ENCODE results near the gene GPC3.

Gene GPC3

DNA sequence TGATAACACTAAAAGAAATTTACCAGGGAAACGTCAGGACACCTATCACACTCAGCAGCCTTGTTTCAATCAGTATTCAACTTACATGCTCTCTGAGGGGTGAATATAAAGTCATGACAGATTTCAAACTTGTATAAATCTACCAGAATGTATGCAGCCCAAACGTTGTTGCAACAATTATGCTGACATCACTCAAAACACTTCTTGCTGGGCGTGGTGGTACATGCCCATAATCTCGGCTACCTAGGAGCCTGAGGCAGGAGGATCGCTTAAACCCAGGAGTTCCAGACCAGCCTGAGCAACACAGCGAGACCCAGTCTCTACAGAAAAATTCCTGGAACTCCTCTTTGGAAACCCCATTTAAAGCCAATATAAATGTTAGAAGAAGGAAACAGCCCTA, 303.5 kb downstream of the GPC3 start:
- H3K27me3 ChIP-seq (ENCODE audit: insufficient read depth, low read length, poor library complexity), result no peaks in the 10 kb centered on the region
- no peak overlapping the region for H3K4me3 ChIP-seq (ENCODE audit: low read length)
- H2AK5ac ChIP-seq (ENCODE audit: low read length), result no peak overlapping the region
- no peak for DNase-seq
- no peak overlapping the region for H3K27ac ChIP-seq (ENCODE audit: low read depth, low read length)
- H3K4me2 ChIP-seq (ENCODE audit: low read length), result no peak overlapping the region
- no peak overlapping the region for H3K4ac ChIP-seq (ENCODE audit: low read depth, low read length)
- WGBS (ENCODE audit: extremely low coverage, insufficient coverage, low lambda C conversion rate), result no CpG with 5 or more reads among the region's 6 CpGs
- H3K18ac ChIP-seq (ENCODE audit: low read length), result no peak overlapping the region
- H2BK120ac ChIP-seq (ENCODE audit: low read depth, low read length), result no peak overlapping the region
- no peaks in the 10 kb centered on the region for H3K79me1 ChIP-seq (ENCODE audit: low read length)
- no peak overlapping the region for H2BK5ac ChIP-seq (ENCODE audit: low read length)
- H3K79me2 ChIP-seq (ENCODE audit: control insufficient read depth, insufficient read depth, low read length), result no peaks in the 10 kb centered on the region
- H3K36me3 ChIP-seq (ENCODE audit: control insufficient read depth, insufficient read depth, low read length), result no peaks in the 10 kb centered on the region
- no peak overlapping the region for H3K9ac ChIP-seq (ENCODE audit: low read length)
- no peak overlapping the region for H3K23ac ChIP-seq (ENCODE audit: low read length)
- H3K4me1 ChIP-seq (ENCODE audit: control insufficient read depth, low read depth, low read length), result no peaks in the 10 kb centered on the region
- H3K56ac ChIP-seq (ENCODE audit: low read length), result no peak overlapping the region
- H2BK15ac ChIP-seq (replicated peaks; ENCODE audit: low read depth), result no peak overlapping the region
- H4K5ac ChIP-seq (ENCODE audit: low read length), result no peak overlapping the region
- H4K8ac ChIP-seq (ENCODE audit: low read depth, low read length), result no peak overlapping the region

- Histone ChIP-seq H3K18ac (ENCODE audit: low read length) (no peak overlapping the region), H3K79me2 (ENCODE audit: control insufficient read depth, insufficient read depth, low read length) (no peaks in the 10 kb centered on the region), H2AK5ac (ENCODE audit: low read length) (no peak overlapping the region), H2BK15ac (replicated peaks; ENCODE audit: low read depth) (no peak overlapping the region), H2BK120ac (ENCODE audit: low read depth, low read length) (no peak overlapping the region), H3K4me3 (ENCODE audit: low read length) (no peak overlapping the region), H3K23ac (ENCODE audit: low read length) (no peak overlapping the region), H3K79me1 (ENCODE audit: low read length) (no peaks in the 10 kb centered on the region), H3K4me1 (ENCODE audit: control insufficient read depth, low read depth, low read length) (no peaks in the 10 kb centered on the region), H3K4me2 (ENCODE audit: low read length) (no peak overlapping the region), H2BK5ac (ENCODE audit: low read length) (no peak overlapping the region), H4K8ac (ENCODE audit: low read depth, low read length) (no peak overlapping the region), H3K36me3 (ENCODE audit: control insufficient read depth, insufficient read depth, low read length) (no peaks in the 10 kb centered on the region), H3K27ac (ENCODE audit: low read depth, low read length) (no peak overlapping the region), H3K27me3 (ENCODE audit: insufficient read depth, low read length, poor library complexity) (no peaks in the 10 kb centered on the region), H3K56ac (ENCODE audit: low read length) (no peak overlapping the region), H3K9ac (ENCODE audit: low read length) (no peak overlapping the region), H4K5ac (ENCODE audit: low read length) (no peak overlapping the region), H3K4ac (ENCODE audit: low read depth, low read length) (no peak overlapping the region)
- DNase-seq, result no peak
- WGBS (ENCODE audit: extremely low coverage, insufficient coverage, low lambda C conversion rate), result no CpG with 5 or more reads among the region's 3 CpGs
These were observed 304.0 kb downstream of the GPC3 start for GRCh38 chrX:133681421-133681820.

DNA sequence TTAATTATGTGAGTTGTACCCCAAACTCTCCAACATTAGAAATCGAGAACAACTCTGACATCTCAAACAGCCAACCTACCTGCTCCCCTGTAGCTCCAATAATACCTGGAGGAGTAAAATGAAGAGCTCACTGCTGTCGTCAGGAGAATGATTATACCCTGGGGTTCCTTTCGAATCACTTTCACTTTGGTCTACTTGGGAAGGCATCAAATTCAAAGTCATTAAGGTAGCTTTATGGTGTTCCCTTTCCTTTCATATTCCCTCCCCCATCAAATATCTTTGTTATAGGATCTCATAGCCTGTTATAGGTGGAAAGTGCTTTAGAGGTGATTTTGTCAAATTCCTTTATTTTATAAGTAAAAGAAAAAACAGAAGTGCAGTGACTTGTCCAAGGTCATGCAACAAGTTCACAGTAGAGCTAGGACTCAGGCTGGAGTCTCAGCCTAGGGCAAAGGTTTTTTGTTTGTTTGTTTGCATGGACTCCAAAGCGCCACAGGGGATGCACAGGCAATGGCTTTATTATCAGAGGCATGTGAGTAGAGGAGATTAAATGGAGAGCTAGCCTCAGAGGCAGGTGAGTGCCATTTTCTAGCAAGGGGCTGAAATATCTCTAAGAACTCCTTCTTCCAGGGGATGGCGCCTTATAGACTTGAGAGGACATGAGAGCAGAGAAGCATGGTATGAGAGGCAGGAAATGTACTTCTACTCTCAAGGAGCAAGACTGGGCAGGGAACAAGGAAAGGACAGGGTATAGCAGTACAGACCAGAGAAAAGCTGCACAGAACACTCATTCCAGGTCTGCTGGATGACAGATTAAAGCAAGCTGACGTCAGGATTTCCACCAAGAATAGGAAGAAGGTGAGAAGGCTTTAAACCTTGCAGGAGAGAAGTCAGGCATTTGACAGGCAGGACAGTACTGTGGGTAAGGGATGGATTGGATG, 308.0 kb downstream of the GPC3 start:
- no CpG with 5 or more reads among the region's 6 CpGs for WGBS (ENCODE audit: extremely low coverage, insufficient coverage, low lambda C conversion rate)
- Histone ChIP-seq H3K56ac (ENCODE audit: low read length) (no peak overlapping the region), H3K9ac (ENCODE audit: low read length) (no peak overlapping the region), H2AK5ac (ENCODE audit: low read length) (no peak overlapping the region), H3K18ac (ENCODE audit: low read length) (no peak overlapping the region), H3K4ac (ENCODE audit: low read depth, low read length) (no peak overlapping the region), H4K5ac (ENCODE audit: low read length) (no peak overlapping the region), H3K27ac (ENCODE audit: low read depth, low read length) (no peak overlapping the region), H3K79me2 (ENCODE audit: control insufficient read depth, insufficient read depth, low read length) (no peaks in the 10 kb centered on the region), H3K36me3 (ENCODE audit: control insufficient read depth, insufficient read depth, low read length) (no peaks in the 10 kb centered on the region), H3K79me1 (ENCODE audit: low read length) (no peaks in the 10 kb centered on the region), H3K4me2 (ENCODE audit: low read length) (no peak overlapping the region), H3K4me1 (ENCODE audit: control insufficient read depth, low read depth, low read length) (no peaks in the 10 kb centered on the region), H2BK5ac (ENCODE audit: low read length) (no peak overlapping the region), H4K8ac (ENCODE audit: low read depth, low read length) (no peak overlapping the region), H3K23ac (ENCODE audit: low read length) (no peak overlapping the region), H3K27me3 (ENCODE audit: insufficient read depth, low read length, poor library complexity) (no peaks in the 10 kb centered on the region), H2BK120ac (ENCODE audit: low read depth, low read length) (no peak overlapping the region), H3K4me3 (ENCODE audit: low read length) (no peak overlapping the region), H2BK15ac (replicated peaks; ENCODE audit: low read depth) (no peak overlapping the region)
- no peak for DNase-seq

- Histone ChIP-seq H3K4me2 (ENCODE audit: low read length) (no peak overlapping the region), H4K8ac (ENCODE audit: low read depth, low read length) (no peak overlapping the region), H3K27ac (ENCODE audit: low read depth, low read length) (no peak overlapping the region), H3K79me2 (ENCODE audit: control insufficient read depth, insufficient read depth, low read length) (no peaks in the 10 kb centered on the region), H3K56ac (ENCODE audit: low read length) (no peak overlapping the region), H3K4me1 (ENCODE audit: control insufficient read depth, low read depth, low read length) (no peaks in the 10 kb centered on the region), H3K36me3 (ENCODE audit: control insufficient read depth, insufficient read depth, low read length) (no peaks in the 10 kb centered on the region), H2BK120ac (ENCODE audit: low read depth, low read length) (no peak overlapping the region), H4K5ac (ENCODE audit: low read length) (no peak overlapping the region), H3K4ac (ENCODE audit: low read depth, low read length) (no peak overlapping the region), H3K4me3 (ENCODE audit: low read length) (no peak overlapping the region), H3K9ac (ENCODE audit: low read length) (no peak overlapping the region), H3K79me1 (ENCODE audit: low read length) (no peaks in the 10 kb centered on the region), H3K23ac (ENCODE audit: low read length) (no peak overlapping the region), H2BK5ac (ENCODE audit: low read length) (no peak overlapping the region), H2BK15ac (replicated peaks; ENCODE audit: low read depth) (no peak overlapping the region), H2AK5ac (ENCODE audit: low read length) (no peak overlapping the region), H3K18ac (ENCODE audit: low read length) (no peak overlapping the region), H3K27me3 (ENCODE audit: insufficient read depth, low read length, poor library complexity) (no peaks in the 10 kb centered on the region)
- WGBS (ENCODE audit: extremely low coverage, insufficient coverage, low lambda C conversion rate), result no CpG with 5 or more reads among the region's 1 CpG
- no peak for DNase-seq
These were observed 308.9 kb downstream of the GPC3 start for GRCh38 chrX:133676344-133677122.

DNA sequence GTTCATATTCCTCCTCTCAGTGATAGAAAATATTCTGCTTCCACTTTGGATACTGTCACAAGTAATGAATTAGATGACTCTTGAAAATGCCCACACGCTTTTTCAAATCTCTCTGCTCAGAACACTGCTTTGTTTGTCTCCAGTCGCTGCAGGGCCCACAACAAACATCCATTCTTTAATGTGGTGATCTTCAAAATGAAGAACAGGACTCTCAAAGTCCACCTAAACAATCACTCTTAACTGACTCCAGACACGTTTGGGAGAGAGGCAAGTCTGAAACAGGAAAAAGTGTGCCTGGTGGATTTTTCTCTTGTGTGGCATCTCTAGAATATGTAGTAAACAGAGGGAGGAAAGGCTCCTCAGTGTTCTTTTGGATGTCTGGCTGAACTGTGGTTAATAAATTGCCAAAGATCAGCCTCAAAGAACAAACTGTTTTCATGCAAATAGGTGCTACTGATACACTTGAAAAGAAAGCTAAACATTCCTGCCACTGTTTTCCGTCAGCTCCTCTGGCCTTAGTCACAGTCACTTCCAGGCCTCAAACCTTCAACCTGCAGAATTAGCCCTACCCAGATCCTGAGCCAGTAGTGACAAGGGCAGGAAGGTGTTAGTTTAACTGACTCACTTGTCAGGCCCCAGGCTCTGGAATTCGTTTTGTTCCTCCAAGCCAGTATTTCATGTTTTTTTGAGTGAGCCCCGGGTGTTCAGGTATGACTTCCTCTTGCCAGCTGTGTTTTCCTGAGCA, 310.5 kb downstream of the GPC3 start:
- Histone ChIP-seq H3K79me1 (ENCODE audit: low read length) (no peaks in the 10 kb centered on the region), H3K27me3 (ENCODE audit: insufficient read depth, low read length, poor library complexity) (no peaks in the 10 kb centered on the region), H3K4ac (ENCODE audit: low read depth, low read length) (no peak overlapping the region), H3K4me2 (ENCODE audit: low read length) (no peak overlapping the region), H2BK5ac (ENCODE audit: low read length) (no peak overlapping the region), H3K56ac (ENCODE audit: low read length) (no peak overlapping the region), H3K9ac (ENCODE audit: low read length) (no peak overlapping the region), H3K79me2 (ENCODE audit: control insufficient read depth, insufficient read depth, low read length) (no peaks in the 10 kb centered on the region), H2AK5ac (ENCODE audit: low read length) (no peak overlapping the region), H4K5ac (ENCODE audit: low read length) (no peak overlapping the region), H2BK15ac (replicated peaks; ENCODE audit: low read depth) (no peak overlapping the region), H4K8ac (ENCODE audit: low read depth, low read length) (no peak overlapping the region), H3K27ac (ENCODE audit: low read depth, low read length) (peak overlapping the region; percentile 51), H3K4me1 (ENCODE audit: control insufficient read depth, low read depth, low read length) (no peaks in the 10 kb centered on the region), H3K23ac (ENCODE audit: low read length) (no peak overlapping the region), H2BK120ac (ENCODE audit: low read depth, low read length) (peak overlapping the region; percentile 61), H3K36me3 (ENCODE audit: control insufficient read depth, insufficient read depth, low read length) (no peaks in the 10 kb centered on the region), H3K4me3 (ENCODE audit: low read length) (no peak overlapping the region), H3K18ac (ENCODE audit: low read length) (peak overlapping the region; percentile 28)
- no CpG with 5 or more reads among the region's 6 CpGs for WGBS (ENCODE audit: extremely low coverage, insufficient coverage, low lambda C conversion rate)
- peak; percentile 78 for DNase-seq

Data from mesendoderm (in vitro differentiated cells).